GM13976 (cell line): Measurements from ENCODE around the gene COX6A1.
A peak's percentile ranks its signal among the peaks of the same experiment; 100 is the strongest.

Experiments
- DNase-seq: peaks from one replicate; pipeline ENCODE4 v3.0.0; 2012; ENCODE audit warnings: low spot score
- in situ Hi-C: fragments of 300-500 bp; cut with MboI; formaldehyde crosslinking; loops from one replicate; pipeline ENCODE4 v1.12.0; 2022; ENCODE audit warnings: low sequenced_read_pairs, mixed read lengths, inconsistent platforms; ENCODE audit not compliant: unreplicated experiment
- TF ChIP-seq, protein P1 (sequence below): IDR thresholded peaks from 2 replicates; pipeline ENCODE4 v1.5.1; 2012; ENCODE audit warnings: borderline replicate concordance, mild to moderate bottlenecking; ENCODE audit not compliant: insufficient read depth; ENCODE audit errors: extremely low read depth, missing control alignments, control extremely low read depth

The COX6A1 gene

DNA sequence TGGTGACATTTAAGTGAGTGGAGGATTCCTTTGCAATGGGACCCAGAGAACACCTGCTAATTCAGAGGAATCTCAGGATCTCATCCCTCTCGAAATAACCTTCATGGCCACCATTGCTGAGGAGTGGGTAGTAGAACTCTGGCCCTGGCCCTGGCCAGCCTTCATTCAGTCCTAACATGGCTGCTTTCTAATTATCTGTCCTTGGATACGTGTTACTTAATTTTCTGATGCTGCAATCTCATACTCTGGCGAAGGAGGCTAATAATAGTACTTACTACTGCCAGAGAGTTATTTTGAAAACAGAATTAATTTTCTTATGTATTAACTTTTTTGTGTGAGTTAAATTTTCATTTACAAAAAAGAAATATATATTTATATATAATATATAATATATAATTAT is 12.1 kb upstream of the COX6A1 start:
- DNase-seq, result no peak
- TF ChIP-seq, protein P1, sequence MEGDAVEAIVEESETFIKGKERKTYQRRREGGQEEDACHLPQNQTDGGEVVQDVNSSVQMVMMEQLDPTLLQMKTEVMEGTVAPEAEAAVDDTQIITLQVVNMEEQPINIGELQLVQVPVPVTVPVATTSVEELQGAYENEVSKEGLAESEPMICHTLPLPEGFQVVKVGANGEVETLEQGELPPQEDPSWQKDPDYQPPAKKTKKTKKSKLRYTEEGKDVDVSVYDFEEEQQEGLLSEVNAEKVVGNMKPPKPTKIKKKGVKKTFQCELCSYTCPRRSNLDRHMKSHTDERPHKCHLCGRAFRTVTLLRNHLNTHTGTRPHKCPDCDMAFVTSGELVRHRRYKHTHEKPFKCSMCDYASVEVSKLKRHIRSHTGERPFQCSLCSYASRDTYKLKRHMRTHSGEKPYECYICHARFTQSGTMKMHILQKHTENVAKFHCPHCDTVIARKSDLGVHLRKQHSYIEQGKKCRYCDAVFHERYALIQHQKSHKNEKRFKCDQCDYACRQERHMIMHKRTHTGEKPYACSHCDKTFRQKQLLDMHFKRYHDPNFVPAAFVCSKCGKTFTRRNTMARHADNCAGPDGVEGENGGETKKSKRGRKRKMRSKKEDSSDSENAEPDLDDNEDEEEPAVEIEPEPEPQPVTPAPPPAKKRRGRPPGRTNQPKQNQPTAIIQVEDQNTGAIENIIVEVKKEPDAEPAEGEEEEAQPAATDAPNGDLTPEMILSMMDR, result no peak
- in situ Hi-C loops, result no loop called here

- no peak for DNase-seq
- in situ Hi-C loops, result no loop called here
- TF ChIP-seq, protein P1, result no peak
Measured at GRCh38 chr12:120428597-120429229, 9.2 kb upstream of the COX6A1 start.

GRCh38 chr12:120429368-120429767 is 8.5 kb upstream of the COX6A1 start:
- TF ChIP-seq, protein P1, result no peak
- in situ Hi-C loops, result no loop called here
- no peak for DNase-seq

GRCh38 chr12:120432772-120433525 is 5.0 kb upstream of the COX6A1 start:
- DNase-seq, result no peak
- in situ Hi-C loops, result loop anchor here (10.0 kb wide), 1 partner anchor 98 kb away; no protein-coding TSS in a partner anchor
- TF ChIP-seq, protein P1, result no peak

- TF ChIP-seq, protein P1, result no peak
- DNase-seq, result no peak
- in situ Hi-C loops, result loop anchor here (10.0 kb wide), 1 partner anchor 104 kb away; no protein-coding TSS in a partner anchor
Measured at GRCh38 chr12:120438495-120439198, 734 bp downstream of the COX6A1 start.

DNA sequence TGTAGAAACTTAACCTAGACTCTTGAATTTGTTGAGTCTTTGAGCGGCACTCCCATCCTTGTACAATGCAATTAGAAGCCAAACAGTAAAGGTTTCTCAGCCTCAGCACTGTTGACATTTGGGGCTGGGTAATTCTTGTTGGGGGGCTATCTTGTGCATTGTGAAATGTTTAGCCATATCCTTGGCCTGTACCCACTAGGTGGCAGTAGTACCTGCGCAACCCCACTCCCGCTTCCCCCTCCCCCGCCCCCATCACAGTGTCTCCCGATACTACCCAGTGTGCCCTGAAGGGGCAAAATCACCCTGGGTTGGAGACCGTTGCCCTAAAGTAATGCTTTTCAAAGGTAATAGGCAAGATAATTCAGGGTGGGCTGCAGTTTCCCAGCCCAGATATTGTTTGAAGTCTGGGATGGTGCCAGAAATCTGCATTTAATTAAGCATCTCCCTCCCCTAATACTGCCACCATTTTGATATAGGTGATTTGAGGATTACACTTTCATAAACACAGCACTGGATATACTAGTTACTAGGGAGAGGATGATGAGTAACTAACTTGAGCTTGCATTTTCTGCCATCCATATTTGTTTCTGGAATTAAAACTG is 1.8 kb downstream of the COX6A1 start:
- DNase-seq, result peak; percentile 84
- in situ Hi-C loops, result loop anchor here (10.0 kb wide), 1 partner anchor 105 kb away; no protein-coding TSS in a partner anchor
- TF ChIP-seq, protein P1, result peak; percentile 63
